ENCODE data around the gene GFRA3.

GRCh38 chr5:138257583-138257982, 16.8 kb downstream of the GFRA3 start:
- TF ChIP-seq, protein P1, sequence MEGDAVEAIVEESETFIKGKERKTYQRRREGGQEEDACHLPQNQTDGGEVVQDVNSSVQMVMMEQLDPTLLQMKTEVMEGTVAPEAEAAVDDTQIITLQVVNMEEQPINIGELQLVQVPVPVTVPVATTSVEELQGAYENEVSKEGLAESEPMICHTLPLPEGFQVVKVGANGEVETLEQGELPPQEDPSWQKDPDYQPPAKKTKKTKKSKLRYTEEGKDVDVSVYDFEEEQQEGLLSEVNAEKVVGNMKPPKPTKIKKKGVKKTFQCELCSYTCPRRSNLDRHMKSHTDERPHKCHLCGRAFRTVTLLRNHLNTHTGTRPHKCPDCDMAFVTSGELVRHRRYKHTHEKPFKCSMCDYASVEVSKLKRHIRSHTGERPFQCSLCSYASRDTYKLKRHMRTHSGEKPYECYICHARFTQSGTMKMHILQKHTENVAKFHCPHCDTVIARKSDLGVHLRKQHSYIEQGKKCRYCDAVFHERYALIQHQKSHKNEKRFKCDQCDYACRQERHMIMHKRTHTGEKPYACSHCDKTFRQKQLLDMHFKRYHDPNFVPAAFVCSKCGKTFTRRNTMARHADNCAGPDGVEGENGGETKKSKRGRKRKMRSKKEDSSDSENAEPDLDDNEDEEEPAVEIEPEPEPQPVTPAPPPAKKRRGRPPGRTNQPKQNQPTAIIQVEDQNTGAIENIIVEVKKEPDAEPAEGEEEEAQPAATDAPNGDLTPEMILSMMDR (IDR thresholded peaks at IDR 0.05; ENCODE audit: insufficient read depth, low read length, poor library complexity, severe bottlenecking): no peak
- TF ChIP-seq EZH2phosphoT487 (conservative IDR thresholded peaks at IDR 0.05; ENCODE audit: low read length): no peak
